ENCODE data around the gene ERC2.

The ERC2 gene

GRCh38 chr3:56375654-56376053 is 92.6 kb downstream of the ERC2 start:
- Histone ChIP-seq H3K27me3 (ENCODE audit: insufficient read depth, low read length) (no peaks in the 10 kb centered on the region), H3K36me3 (ENCODE audit: insufficient read depth, low read length) (no peaks in the 10 kb centered on the region), H3K4me3 (ENCODE audit: low read length) (no peak overlapping the region), H2AFZ (ENCODE audit: low read depth, low read length) (no peak overlapping the region), H3K4me1 (ENCODE audit: insufficient read depth, low read length) (no peaks in the 10 kb centered on the region), H3K9me3 (ENCODE audit: low read length) (no peaks in the 10 kb centered on the region)

- no peaks in the 10 kb centered on the region for H3K36me3 ChIP-seq (ENCODE audit: insufficient read depth, low read length)
Measured at GRCh38 chr3:56373386-56373785, 94.9 kb downstream of the ERC2 start.

GRCh38 chr3:56370991-56371775 is 97.1 kb downstream of the ERC2 start:
- H2AFZ ChIP-seq (ENCODE audit: low read depth, low read length): no peak overlapping the region
- peaks cover 2% of the 10 kb centered on the region for H3K4me1 ChIP-seq (ENCODE audit: insufficient read depth, low read length)
- H3K27me3 ChIP-seq (ENCODE audit: insufficient read depth, low read length): no peaks in the 10 kb centered on the region
- H3K4me3 ChIP-seq (ENCODE audit: low read length): no peak overlapping the region
- H3K9me3 ChIP-seq (ENCODE audit: low read length): no peaks in the 10 kb centered on the region
- H3K36me3 ChIP-seq (ENCODE audit: insufficient read depth, low read length): no peaks in the 10 kb centered on the region

More at GRCh38 chr3:56373386-56373785, 94.9 kb downstream of the ERC2 start:
- Histone ChIP-seq H3K4me1 (ENCODE audit: insufficient read depth, low read length) (no peaks in the 10 kb centered on the region), H3K4me3 (ENCODE audit: low read length) (no peak overlapping the region), H2AFZ (ENCODE audit: low read depth, low read length) (no peak overlapping the region), H3K9me3 (ENCODE audit: low read length) (no peaks in the 10 kb centered on the region), H3K27me3 (ENCODE audit: insufficient read depth, low read length) (no peaks in the 10 kb centered on the region)

GRCh38 chr3:56369914-56370313 is 98.4 kb downstream of the ERC2 start:
- Histone ChIP-seq H2AFZ (ENCODE audit: low read depth, low read length) (no peak overlapping the region), H3K27me3 (ENCODE audit: insufficient read depth, low read length) (no peaks in the 10 kb centered on the region), H3K36me3 (ENCODE audit: insufficient read depth, low read length) (no peaks in the 10 kb centered on the region), H3K4me3 (ENCODE audit: low read length) (no peak overlapping the region), H3K9me3 (ENCODE audit: low read length) (no peaks in the 10 kb centered on the region), H3K4me1 (ENCODE audit: insufficient read depth, low read length) (peaks cover 2% of the 10 kb centered on the region)

GRCh38 chr3:56368846-56369245 is 99.4 kb downstream of the ERC2 start:
- Histone ChIP-seq H2AFZ (ENCODE audit: low read depth, low read length) (no peak overlapping the region), H3K36me3 (ENCODE audit: insufficient read depth, low read length) (no peaks in the 10 kb centered on the region), H3K4me1 (ENCODE audit: insufficient read depth, low read length) (peaks cover 2% of the 10 kb centered on the region), H3K27me3 (ENCODE audit: insufficient read depth, low read length) (no peaks in the 10 kb centered on the region), H3K9me3 (ENCODE audit: low read length) (no peaks in the 10 kb centered on the region), H3K4me3 (ENCODE audit: low read length) (no peak overlapping the region)

- H3K27me3 ChIP-seq (ENCODE audit: insufficient read depth, low read length): no peaks in the 10 kb centered on the region
- H3K9me3 ChIP-seq (ENCODE audit: low read length): no peaks in the 10 kb centered on the region
- peaks cover 2% of the 10 kb centered on the region for H3K4me1 ChIP-seq (ENCODE audit: insufficient read depth, low read length)
- H2AFZ ChIP-seq (ENCODE audit: low read depth, low read length): no peak overlapping the region
- H3K4me3 ChIP-seq (ENCODE audit: low read length): no peak overlapping the region
- no peaks in the 10 kb centered on the region for H3K36me3 ChIP-seq (ENCODE audit: insufficient read depth, low read length)
Measured at GRCh38 chr3:56366641-56367162, 101.6 kb downstream of the ERC2 start.

GRCh38 chr3:56365905-56366640 is 102.2 kb downstream of the ERC2 start:
- Histone ChIP-seq H3K27me3 (ENCODE audit: insufficient read depth, low read length) (no peaks in the 10 kb centered on the region), H3K36me3 (ENCODE audit: insufficient read depth, low read length) (no peaks in the 10 kb centered on the region), H3K4me1 (ENCODE audit: insufficient read depth, low read length) (peaks cover 2% of the 10 kb centered on the region), H2AFZ (ENCODE audit: low read depth, low read length) (no peak overlapping the region), H3K9me3 (ENCODE audit: low read length) (no peaks in the 10 kb centered on the region), H3K4me3 (ENCODE audit: low read length) (no peak overlapping the region)

- H3K4me1 ChIP-seq (ENCODE audit: insufficient read depth, low read length): peaks cover 2% of the 10 kb centered on the region
- no peak overlapping the region for H3K4me3 ChIP-seq (ENCODE audit: low read length)
- no peaks in the 10 kb centered on the region for H3K9me3 ChIP-seq (ENCODE audit: low read length)
- no peak overlapping the region for H2AFZ ChIP-seq (ENCODE audit: low read depth, low read length)
- H3K27me3 ChIP-seq (ENCODE audit: insufficient read depth, low read length): no peaks in the 10 kb centered on the region
- no peaks in the 10 kb centered on the region for H3K36me3 ChIP-seq (ENCODE audit: insufficient read depth, low read length)
Measured at GRCh38 chr3:56364665-56365064, 103.6 kb downstream of the ERC2 start.

GRCh38 chr3:56363720-56364119 is 104.5 kb downstream of the ERC2 start:
- Histone ChIP-seq H3K36me3 (ENCODE audit: insufficient read depth, low read length) (no peaks in the 10 kb centered on the region), H3K9me3 (ENCODE audit: low read length) (no peaks in the 10 kb centered on the region), H2AFZ (ENCODE audit: low read depth, low read length) (no peak overlapping the region), H3K27me3 (ENCODE audit: insufficient read depth, low read length) (no peaks in the 10 kb centered on the region), H3K4me1 (ENCODE audit: insufficient read depth, low read length) (peaks cover 2% of the 10 kb centered on the region), H3K4me3 (ENCODE audit: low read length) (no peak overlapping the region)

- H3K36me3 ChIP-seq (ENCODE audit: insufficient read depth, low read length): no peaks in the 10 kb centered on the region
- H3K4me3 ChIP-seq (ENCODE audit: low read length): no peak overlapping the region
- H3K27me3 ChIP-seq (ENCODE audit: insufficient read depth, low read length): no peaks in the 10 kb centered on the region
- H2AFZ ChIP-seq (ENCODE audit: low read depth, low read length): no peak overlapping the region
- no peaks in the 10 kb centered on the region for H3K4me1 ChIP-seq (ENCODE audit: insufficient read depth, low read length)
- H3K9me3 ChIP-seq (ENCODE audit: low read length): no peaks in the 10 kb centered on the region
Measured at GRCh38 chr3:56361731-56362130, 106.5 kb downstream of the ERC2 start.

GRCh38 chr3:56357266-56357665 is 111.0 kb downstream of the ERC2 start:
- Histone ChIP-seq H3K27me3 (ENCODE audit: insufficient read depth, low read length) (no peaks in the 10 kb centered on the region), H2AFZ (ENCODE audit: low read depth, low read length) (no peak overlapping the region), H3K36me3 (ENCODE audit: insufficient read depth, low read length) (no peaks in the 10 kb centered on the region), H3K4me1 (ENCODE audit: insufficient read depth, low read length) (no peaks in the 10 kb centered on the region), H3K4me3 (ENCODE audit: low read length) (no peak overlapping the region), H3K9me3 (ENCODE audit: low read length) (no peaks in the 10 kb centered on the region)

GRCh38 chr3:56356808-56357207 is 111.5 kb downstream of the ERC2 start:
- no peak overlapping the region for H3K4me3 ChIP-seq (ENCODE audit: low read length)
- H3K36me3 ChIP-seq (ENCODE audit: insufficient read depth, low read length): no peaks in the 10 kb centered on the region
- no peaks in the 10 kb centered on the region for H3K4me1 ChIP-seq (ENCODE audit: insufficient read depth, low read length)
- no peaks in the 10 kb centered on the region for H3K27me3 ChIP-seq (ENCODE audit: insufficient read depth, low read length)
- H3K9me3 ChIP-seq (ENCODE audit: low read length): no peaks in the 10 kb centered on the region
- H2AFZ ChIP-seq (ENCODE audit: low read depth, low read length): no peak overlapping the region

- no peaks in the 10 kb centered on the region for H3K27me3 ChIP-seq (ENCODE audit: insufficient read depth, low read length)
- H3K9me3 ChIP-seq (ENCODE audit: low read length): no peaks in the 10 kb centered on the region
- H3K4me1 ChIP-seq (ENCODE audit: insufficient read depth, low read length): no peaks in the 10 kb centered on the region
- no peak overlapping the region for H2AFZ ChIP-seq (ENCODE audit: low read depth, low read length)
- no peaks in the 10 kb centered on the region for H3K36me3 ChIP-seq (ENCODE audit: insufficient read depth, low read length)
- H3K4me3 ChIP-seq (ENCODE audit: low read length): no peak overlapping the region
Measured at GRCh38 chr3:56355570-56356185, 112.6 kb downstream of the ERC2 start.
